Panc1 (cell line): ENCODE data around the gene SENP7. TPM values are rescaled to one million over a fixed set of nuclear protein-coding genes. Genes with fewer than 3 reads are reported as not detected.

Experiments used
- ATAC-seq: fragments of 200-7000 bp; cut with Tn5 transposase; 2 replicates; pipeline ENCODE4 v1.9.1; 2020; ENCODE audit warnings: mild to moderate bottlenecking, moderate library complexity
- BruUV-seq: library from RNA; stranded (reverse); fragments of 400-500 nt; replicated peaks from 2 replicates; lab custom pipeline; 2021; lab: Mats Ljungman, UMichigan
- CTCF ChIA-PET: fragments of 300-600 bp; sonication (Branson Sonifier 250); formaldehyde crosslinking; loops from one replicate; lab custom pipeline; 2022; ENCODE audit warnings: antibody characterized with exemption; lab: Charles Lee
- POLR2A ChIA-PET: fragments of 300-600 bp; sonication (Branson Sonifier 250); formaldehyde crosslinking; loops from one replicate; lab custom pipeline; 2022; ENCODE audit warnings: antibody characterized with exemption; lab: Charles Lee
- DNase-seq: peaks from one replicate; pipeline ENCODE4 v3.0.0-alpha.2; 2010; ENCODE audit warnings: low read depth, low spot score
- H3K27ac ChIP-seq: 2 replicates; pipeline ENCODE4 v1.5.1; 2011; ENCODE audit warnings: mild to moderate bottlenecking, low read length, inconsistent platforms
- H3K27me3 ChIP-seq: fragments of 200-500 bp; sonication (Bioruptor generic); 2 replicates; pipeline ENCODE4 v1.6.0; 2014; ENCODE audit warnings: low read length, inconsistent platforms; ENCODE audit not compliant: control insufficient read depth, insufficient read depth
- H3K36me3 ChIP-seq: fragments of 200-500 bp; sonication (Bioruptor generic); 2 replicates; pipeline ENCODE4 v1.5.1; 2014; ENCODE audit warnings: inconsistent platforms, mild to moderate bottlenecking, low read length, moderate library complexity; ENCODE audit not compliant: control insufficient read depth, insufficient read depth
- H3K4me1 ChIP-seq: 2 replicates; pipeline ENCODE4 v1.5.1; 2011; ENCODE audit warnings: inconsistent platforms, mild to moderate bottlenecking, low read length, moderate library complexity; ENCODE audit not compliant: control insufficient read depth, insufficient read depth
- H3K4me3 ChIP-seq, 2 experiments: 2 replicates each; pipeline ENCODE4 v1.5.1; 2011 to 2012; ENCODE audit warnings: low read depth in 2 of 2, low read length in 2 of 2, mild to moderate bottlenecking in 2 of 2, inconsistent platforms in 1 of 2, moderate library complexity in 1 of 2
- H3K9me3 ChIP-seq: fragments of 200-500 bp; sonication (Bioruptor generic); 2 replicates; pipeline ENCODE4 v1.5.1; 2014; ENCODE audit warnings: low read depth, mild to moderate bottlenecking, inconsistent platforms, low read length, moderate library complexity; ENCODE audit not compliant: control insufficient read depth, insufficient read depth
- POLR2AphosphoS5 ChIP-seq: IDR thresholded peaks from 2 replicates; pipeline ENCODE4 v1.6.1; 2012; ENCODE audit warnings: mild to moderate bottlenecking, low read depth, low read length, moderate library complexity
- SIN3A ChIP-seq: IDR thresholded peaks from 2 replicates; pipeline ENCODE4 v1.6.1; 2012; ENCODE audit warnings: low read depth, mild to moderate bottlenecking, low read length, moderate library complexity, borderline replicate concordance; ENCODE audit not compliant: insufficient read depth
- TCF7L2 ChIP-seq: IDR thresholded peaks from 2 replicates; pipeline ENCODE4 v1.6.1; 2011; ENCODE audit warnings: mild to moderate bottlenecking, low read depth, low read length, inconsistent platforms
- in situ Hi-C: cut with HindIII; loops from 2 replicates; pipeline ENCODE4 v1.10.0; 2016; ENCODE audit warnings: low sequenced_read_pairs, low pct_unique_long_range_greater_than_20kb
- intact Hi-C: fragments of 100-400 bp; cut with micrococcal nuclease; formaldehyde crosslinking; loops from one replicate; pipeline ENCODE4 v1.10.0; 2022; ENCODE audit not compliant: unreplicated experiment
- total RNA-seq: library from RNA; stranded (reverse); gene quantifications from one replicate; pipeline ENCODE4 v1.2.1, GENCODE V29; 2021; ENCODE audit not compliant: unreplicated experiment
- TF ChIP-seq, protein P1 (sequence below): fragments of 450-650 bp; IDR thresholded peaks from 2 replicates; pipeline ENCODE4 v1.5.1; 2017; ENCODE audit warnings: mild to moderate bottlenecking
- TF ChIP-seq, protein P2 (sequence below), 2 experiments: IDR thresholded peaks; 2 replicates each; pipeline ENCODE4 v1.6.1; 2011 to 2012; ENCODE audit warnings: low read depth in 2 of 2, control low read depth in 1 of 2, low read length in 1 of 2, mild to moderate bottlenecking in 1 of 2, moderate library complexity in 1 of 2; ENCODE audit not compliant: insufficient read depth in 1 of 2

SENP7 gene
- total RNA-seq, 1 experiment from 2014 or later, result 10.1 TPM

DNA sequence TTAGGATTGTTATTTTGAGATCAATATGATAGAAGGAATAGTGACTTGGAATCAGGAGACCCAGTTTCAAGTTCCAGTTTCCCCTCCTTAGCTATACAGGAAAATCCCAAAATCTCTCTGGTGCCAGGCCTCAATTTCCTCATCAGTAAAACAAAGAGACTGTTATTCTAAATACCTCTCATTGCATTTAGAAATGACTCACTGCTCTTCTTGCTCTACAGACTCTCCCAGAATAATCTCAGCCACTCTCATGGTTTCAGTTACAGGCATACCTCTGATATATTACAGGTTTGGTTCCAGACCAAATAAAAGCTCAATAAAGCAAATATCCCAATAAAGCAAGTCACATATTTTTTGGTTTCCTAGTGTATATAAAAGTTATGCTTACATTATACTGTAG, 221.0 kb downstream of the SENP7 start:
- H3K27ac ChIP-seq, result no peak overlapping the region
- ChIA-PET POLR2A (no interaction called here), CTCF (no interaction called here)
- TF ChIP-seq SIN3A, result no peak
- no peak for TF ChIP-seq TCF7L2
- TF ChIP-seq, protein P1, sequence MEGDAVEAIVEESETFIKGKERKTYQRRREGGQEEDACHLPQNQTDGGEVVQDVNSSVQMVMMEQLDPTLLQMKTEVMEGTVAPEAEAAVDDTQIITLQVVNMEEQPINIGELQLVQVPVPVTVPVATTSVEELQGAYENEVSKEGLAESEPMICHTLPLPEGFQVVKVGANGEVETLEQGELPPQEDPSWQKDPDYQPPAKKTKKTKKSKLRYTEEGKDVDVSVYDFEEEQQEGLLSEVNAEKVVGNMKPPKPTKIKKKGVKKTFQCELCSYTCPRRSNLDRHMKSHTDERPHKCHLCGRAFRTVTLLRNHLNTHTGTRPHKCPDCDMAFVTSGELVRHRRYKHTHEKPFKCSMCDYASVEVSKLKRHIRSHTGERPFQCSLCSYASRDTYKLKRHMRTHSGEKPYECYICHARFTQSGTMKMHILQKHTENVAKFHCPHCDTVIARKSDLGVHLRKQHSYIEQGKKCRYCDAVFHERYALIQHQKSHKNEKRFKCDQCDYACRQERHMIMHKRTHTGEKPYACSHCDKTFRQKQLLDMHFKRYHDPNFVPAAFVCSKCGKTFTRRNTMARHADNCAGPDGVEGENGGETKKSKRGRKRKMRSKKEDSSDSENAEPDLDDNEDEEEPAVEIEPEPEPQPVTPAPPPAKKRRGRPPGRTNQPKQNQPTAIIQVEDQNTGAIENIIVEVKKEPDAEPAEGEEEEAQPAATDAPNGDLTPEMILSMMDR, result no peak
- TF ChIP-seq, protein P2, sequence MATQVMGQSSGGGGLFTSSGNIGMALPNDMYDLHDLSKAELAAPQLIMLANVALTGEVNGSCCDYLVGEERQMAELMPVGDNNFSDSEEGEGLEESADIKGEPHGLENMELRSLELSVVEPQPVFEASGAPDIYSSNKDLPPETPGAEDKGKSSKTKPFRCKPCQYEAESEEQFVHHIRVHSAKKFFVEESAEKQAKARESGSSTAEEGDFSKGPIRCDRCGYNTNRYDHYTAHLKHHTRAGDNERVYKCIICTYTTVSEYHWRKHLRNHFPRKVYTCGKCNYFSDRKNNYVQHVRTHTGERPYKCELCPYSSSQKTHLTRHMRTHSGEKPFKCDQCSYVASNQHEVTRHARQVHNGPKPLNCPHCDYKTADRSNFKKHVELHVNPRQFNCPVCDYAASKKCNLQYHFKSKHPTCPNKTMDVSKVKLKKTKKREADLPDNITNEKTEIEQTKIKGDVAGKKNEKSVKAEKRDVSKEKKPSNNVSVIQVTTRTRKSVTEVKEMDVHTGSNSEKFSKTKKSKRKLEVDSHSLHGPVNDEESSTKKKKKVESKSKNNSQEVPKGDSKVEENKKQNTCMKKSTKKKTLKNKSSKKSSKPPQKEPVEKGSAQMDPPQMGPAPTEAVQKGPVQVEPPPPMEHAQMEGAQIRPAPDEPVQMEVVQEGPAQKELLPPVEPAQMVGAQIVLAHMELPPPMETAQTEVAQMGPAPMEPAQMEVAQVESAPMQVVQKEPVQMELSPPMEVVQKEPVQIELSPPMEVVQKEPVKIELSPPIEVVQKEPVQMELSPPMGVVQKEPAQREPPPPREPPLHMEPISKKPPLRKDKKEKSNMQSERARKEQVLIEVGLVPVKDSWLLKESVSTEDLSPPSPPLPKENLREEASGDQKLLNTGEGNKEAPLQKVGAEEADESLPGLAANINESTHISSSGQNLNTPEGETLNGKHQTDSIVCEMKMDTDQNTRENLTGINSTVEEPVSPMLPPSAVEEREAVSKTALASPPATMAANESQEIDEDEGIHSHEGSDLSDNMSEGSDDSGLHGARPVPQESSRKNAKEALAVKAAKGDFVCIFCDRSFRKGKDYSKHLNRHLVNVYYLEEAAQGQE (IDR thresholded peaks at IDR 0.05; ENCODE audit: insufficient read depth in 1 of 2, low read depth in 2 of 2, low read length in 1 of 2), result no peak
- TF ChIP-seq POLR2AphosphoS5, result no peak
- in situ Hi-C loops (no loop called here), intact Hi-C loops (no loop called here)
- DNase-seq, result no peak
- H3K27me3 ChIP-seq, result no peaks in the 10 kb centered on the region
- ATAC-seq, result no peak
- no peaks in the 10 kb centered on the region for H3K4me1 ChIP-seq
- no peaks in the 10 kb centered on the region for H3K36me3 ChIP-seq
- H3K9me3 ChIP-seq, result no peaks in the 10 kb centered on the region
- no TSS peak for BruUV-seq
- H3K4me3 ChIP-seq, result no peak overlapping the region

DNA sequence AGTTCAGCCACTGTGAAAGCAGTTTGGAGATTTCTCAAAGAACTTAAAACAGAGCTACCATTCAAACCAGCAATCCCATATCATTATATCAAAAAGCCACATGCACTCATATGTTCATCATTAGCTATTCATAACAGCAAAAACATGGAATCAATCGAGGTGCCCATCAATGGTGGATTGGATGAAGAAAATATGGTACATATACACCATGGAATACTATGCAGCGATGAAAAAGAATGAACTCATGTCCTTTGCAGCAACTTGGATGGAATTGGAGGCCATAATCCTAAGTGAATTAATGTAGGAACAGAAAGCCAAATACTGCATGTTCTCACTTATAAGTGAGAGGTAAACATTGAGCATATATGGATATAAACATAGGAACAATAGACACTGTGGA, 224.7 kb downstream of the SENP7 start:
- in situ Hi-C loops, result no loop called here
- H3K36me3 ChIP-seq, result no peaks in the 10 kb centered on the region
- no peak overlapping the region for H3K27ac ChIP-seq
- H3K9me3 ChIP-seq, result no peaks in the 10 kb centered on the region
- no peaks in the 10 kb centered on the region for H3K27me3 ChIP-seq
- CTCF ChIA-PET, result no interaction called here
- TF ChIP-seq, protein P2 (IDR thresholded peaks at IDR 0.05; ENCODE audit: insufficient read depth in 1 of 2, low read depth in 2 of 2, low read length in 1 of 2), result no peak
- TF ChIP-seq POLR2AphosphoS5, result no peak
- no peak for TF ChIP-seq SIN3A
- TF ChIP-seq, protein P1, result no peak
- no peak for TF ChIP-seq TCF7L2
- H3K4me3 ChIP-seq, result no peak overlapping the region
- no peak for ATAC-seq
- H3K4me1 ChIP-seq, result no peaks in the 10 kb centered on the region
- POLR2A ChIA-PET, result no interaction called here
- BruUV-seq, result no TSS peak
- intact Hi-C loops, result no loop called here
- no peak for DNase-seq
